HT1080 (cell line): Measurements from ENCODE around the gene LBP. TPM values are rescaled to one million over a fixed set of nuclear protein-coding genes. Genes with fewer than 3 reads are reported as not detected.
"Not testable (repeated sequence)": the region's sequence is repeated elsewhere in the genome, so short reads cannot be mapped to it uniquely, and the experiment has no call there.

Experiments
- DNase-seq: peaks from one replicate; pipeline ENCODE4 v3.0.0-alpha.2; 2015; ENCODE audit warnings: low read depth
- polyA plus RNA-seq, 2 experiments: library from polyadenylated mRNA; depleted of rRNA; stranded (reverse); fragments of >200 nt; gene quantifications; 2 replicates each; pipeline ENCODE4 v1.2.3, GENCODE V29; 2015
- total RNA-seq: library from RNA; depleted of rRNA; stranded (reverse); fragments of >200 nt; shearing (Covaris generic); gene quantifications from 2 replicates; pipeline ENCODE4 v1.2.3, GENCODE V29; 2014; rRNA removed

LBP gene, protein sequence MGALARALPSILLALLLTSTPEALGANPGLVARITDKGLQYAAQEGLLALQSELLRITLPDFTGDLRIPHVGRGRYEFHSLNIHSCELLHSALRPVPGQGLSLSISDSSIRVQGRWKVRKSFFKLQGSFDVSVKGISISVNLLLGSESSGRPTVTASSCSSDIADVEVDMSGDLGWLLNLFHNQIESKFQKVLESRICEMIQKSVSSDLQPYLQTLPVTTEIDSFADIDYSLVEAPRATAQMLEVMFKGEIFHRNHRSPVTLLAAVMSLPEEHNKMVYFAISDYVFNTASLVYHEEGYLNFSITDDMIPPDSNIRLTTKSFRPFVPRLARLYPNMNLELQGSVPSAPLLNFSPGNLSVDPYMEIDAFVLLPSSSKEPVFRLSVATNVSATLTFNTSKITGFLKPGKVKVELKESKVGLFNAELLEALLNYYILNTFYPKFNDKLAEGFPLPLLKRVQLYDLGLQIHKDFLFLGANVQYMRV
- total RNA-seq: not detected in 2 replicates
- polyA plus RNA-seq (2015; cell fraction: cytosol; rRNA removed): 0.05 TPM in 2 replicates
- polyA plus RNA-seq (2015; cell fraction: nucleus; rRNA removed): not detected in 2 replicates

DNA sequence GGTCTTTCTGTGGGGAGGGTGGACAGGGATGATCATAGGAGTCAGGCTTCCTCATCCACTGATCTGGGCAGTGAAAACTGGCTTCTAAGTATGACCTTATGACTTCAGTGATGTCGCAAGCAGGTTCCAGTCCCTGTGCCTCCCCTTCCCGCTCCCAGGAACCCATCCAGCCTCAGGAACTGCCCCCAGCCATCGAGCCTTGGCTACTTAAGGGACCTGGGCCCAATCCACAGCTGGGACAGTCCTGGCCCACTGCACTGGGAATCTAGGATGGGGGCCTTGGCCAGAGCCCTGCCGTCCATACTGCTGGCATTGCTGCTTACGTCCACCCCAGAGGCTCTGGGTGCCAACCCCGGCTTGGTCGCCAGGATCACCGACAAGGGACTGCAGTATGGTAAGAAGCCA is at the start of gene LBP:
LBP (plus strand) TSS at position 236 of the 405 bp plus-strand sequence; CDS start at position 271, 35 bp downstream.
- no peak for DNase-seq

- no peak for DNase-seq
Measured at GRCh38 chr20:38297916-38298674, 48.2 kb upstream of the LBP start.

GRCh38 chr20:38298768-38299288 is 47.5 kb upstream of the LBP start:
- DNase-seq: no peak

DNA sequence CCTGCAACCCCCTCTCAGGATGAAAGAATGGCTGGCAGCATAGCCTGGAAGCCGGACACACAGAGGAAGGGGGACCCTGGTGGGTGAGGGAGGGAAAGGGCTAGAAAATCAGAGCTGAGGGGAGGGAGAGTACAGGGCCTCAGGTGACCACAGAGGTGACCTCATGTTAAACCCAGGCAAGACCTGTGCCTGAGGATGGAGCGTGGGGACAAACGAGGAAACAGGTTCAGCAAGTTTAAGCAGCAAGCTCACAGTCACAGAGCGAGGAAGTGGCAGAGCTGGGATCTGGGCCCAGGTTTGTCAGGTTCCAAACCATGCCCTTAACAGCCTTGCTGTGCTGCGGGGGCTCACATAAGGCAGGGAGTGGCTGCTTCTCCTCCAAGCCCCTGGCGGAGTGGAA is 46.3 kb upstream of the LBP start:
- DNase-seq: no peak

DNA sequence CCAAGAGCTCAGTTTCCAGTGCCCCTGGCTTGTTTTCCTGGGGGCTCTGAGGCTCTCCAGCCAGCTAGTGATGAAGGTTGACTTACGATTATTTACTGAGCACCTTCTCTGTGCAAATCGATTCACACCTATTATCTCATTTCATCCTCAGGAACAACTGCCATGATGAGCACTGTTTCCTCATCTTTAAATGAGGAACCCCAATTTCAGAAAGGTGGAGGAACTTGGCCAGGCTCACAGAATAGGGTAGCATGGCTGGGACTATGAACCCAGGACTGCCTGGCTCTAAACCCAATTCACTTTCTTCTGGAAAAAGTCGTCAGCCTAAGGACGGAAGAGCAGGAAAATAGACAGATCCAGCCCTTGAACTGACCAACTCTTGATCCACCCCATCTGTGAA is 45.8 kb upstream of the LBP start:
- no peak for DNase-seq

DNA sequence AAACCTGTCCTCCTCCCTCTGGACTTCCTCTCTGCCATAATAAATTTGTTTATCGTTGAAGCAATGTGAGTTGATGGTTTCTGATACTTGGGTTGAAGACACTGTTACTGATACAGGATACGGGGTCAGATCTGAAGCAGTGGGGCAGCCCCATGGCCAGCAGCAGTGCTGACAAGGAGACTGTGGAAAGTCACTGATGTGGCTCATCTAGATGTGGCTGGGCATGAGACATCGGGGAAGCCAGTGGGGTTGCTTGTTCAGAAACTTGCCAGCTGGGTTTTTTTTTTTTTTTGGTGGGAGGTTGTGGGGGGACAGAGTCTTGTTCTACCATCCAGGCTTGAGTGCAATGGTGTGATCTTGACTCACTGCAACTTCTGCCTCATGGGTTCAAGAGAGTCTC is 45.0 kb upstream of the LBP start:
- no peak for DNase-seq

GRCh38 chr20:38302786-38303185 is 43.5 kb upstream of the LBP start:
- no peak for DNase-seq

DNA sequence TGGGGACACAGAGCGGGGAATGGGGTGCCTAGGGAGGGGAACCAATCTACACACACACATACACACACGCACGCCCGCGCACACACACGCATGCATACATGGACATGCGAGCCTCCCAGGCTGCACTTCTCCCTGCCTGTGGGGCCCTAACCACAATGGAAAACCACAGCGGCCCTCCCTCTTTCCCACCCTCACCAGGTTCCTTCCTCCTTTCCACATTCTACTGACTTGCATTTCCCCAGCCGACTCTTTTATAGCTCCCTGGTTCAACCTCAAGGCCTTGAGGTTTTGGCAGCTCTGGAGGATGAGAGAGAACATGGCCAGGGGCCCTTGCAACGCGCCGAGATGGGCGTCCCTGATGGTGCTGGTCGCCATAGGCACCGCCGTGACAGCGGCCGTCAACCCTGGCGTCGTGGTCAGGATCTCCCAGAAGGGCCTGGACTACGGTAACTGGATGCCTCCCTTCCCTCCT is 42.3 kb upstream of the LBP start, which contains the start of gene BPI:
BPI (plus strand) TSS at position 249 of the 472 bp plus-strand sequence; CDS start at position 317, 68 bp downstream.
- DNase-seq: peak; percentile 56

- DNase-seq: no peak
Measured at GRCh38 chr20:38304845-38305447, 41.3 kb upstream of the LBP start.

DNA sequence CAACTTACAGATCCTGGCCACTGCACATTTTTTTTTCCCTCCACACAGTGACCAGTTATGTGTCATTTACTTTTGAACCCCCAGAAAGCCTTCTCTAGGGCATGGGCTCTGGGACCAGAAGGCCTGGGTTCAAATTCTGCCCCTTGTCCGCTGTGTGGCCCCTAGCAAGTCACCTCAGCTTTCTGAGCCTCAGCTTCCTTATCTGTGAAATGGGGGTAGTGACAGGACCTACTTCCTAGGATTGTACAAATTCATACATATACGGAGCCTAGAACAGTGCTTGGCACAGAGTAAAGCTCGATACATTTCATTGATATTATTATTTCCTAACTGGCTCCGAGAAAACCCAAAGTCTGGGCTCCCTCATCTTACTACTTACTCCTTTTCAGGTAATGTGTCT is 40.7 kb upstream of the LBP start:
- no peak for DNase-seq

DNA sequence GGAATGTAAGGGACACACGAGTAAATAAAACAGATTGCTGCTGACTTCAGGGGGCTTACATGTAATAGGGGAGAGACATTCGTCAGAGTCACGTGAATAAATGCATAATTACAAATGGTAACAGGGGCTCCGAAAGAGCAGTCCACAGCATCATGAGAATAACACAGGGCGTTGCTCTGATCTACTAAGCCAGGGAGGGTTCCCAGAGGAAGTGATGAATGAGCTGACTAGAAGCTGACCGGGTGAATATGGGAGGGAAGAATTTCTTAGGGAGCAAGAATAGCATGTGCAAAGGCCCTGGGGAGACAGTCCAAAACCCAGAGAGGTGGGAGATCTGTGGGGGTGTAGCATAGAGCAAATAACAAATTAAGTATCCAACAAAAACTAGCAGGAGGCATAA is 39.9 kb upstream of the LBP start:
- no peak for DNase-seq

- peak; percentile 25 for DNase-seq
Measured at GRCh38 chr20:38307371-38308046, 38.8 kb upstream of the LBP start.

GRCh38 chr20:38308047-38308438 is 38.2 kb upstream of the LBP start:
- no peak for DNase-seq

DNA sequence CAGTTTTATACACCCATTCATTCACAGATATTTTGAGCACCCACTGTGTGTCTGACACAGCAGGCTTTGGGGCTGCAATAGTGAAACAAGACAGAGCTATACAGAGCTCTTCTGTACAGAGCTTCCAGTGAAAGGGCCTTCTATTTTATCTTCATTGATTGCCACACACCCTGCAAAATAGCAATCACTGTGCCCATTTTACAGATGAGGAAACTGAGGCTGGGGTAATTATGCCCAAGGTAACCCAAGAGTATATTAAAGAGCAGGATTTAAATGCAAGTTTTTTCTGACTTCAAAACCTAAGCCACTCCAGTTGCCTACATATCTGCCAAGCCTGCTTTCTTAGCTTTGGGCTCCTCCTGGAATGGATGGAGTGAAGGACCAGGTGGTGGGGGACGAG is 37.8 kb upstream of the LBP start:
- no peak for DNase-seq

DNA sequence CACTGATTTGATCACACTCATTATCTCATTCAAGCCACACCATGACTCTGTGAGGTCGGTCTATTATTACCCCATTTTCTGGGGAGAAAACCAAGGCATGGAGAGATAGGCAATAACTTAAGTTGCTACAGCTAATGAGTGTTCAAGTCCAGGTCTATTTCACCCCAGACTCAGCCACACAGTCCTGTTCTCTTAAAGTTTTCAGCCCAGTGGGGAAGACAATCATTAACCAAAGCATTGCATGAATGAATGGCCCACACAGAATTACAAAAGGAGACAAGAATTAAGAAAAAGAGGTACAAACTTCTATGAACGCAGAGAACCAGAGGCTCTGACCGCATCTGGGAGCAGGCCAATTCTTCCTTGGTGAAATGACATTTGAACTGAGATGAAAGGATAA is 35.2 kb upstream of the LBP start:
- no peak for DNase-seq

DNA sequence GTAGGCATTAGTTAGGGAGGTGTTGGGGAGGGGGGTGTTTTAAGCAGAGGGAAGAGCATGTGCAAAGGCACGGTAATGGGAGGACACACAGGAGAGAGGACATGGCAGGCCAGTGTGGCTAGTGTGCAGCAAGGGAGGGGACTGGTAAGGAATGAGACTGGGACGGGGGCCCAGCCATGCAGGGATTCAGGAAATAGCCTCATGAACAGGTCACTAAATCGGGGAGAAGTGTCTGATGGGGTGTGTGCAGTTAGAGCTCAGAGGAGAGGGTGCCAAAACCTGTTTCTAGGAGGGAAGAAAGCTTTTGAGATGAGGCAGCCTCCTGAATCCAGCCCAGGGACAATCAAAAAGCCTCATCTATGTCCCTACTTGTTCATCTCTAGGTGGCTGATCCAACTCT is 34.8 kb upstream of the LBP start:
- no peak for DNase-seq

- no peak for DNase-seq
Measured at GRCh38 chr20:38313676-38314075, 32.6 kb upstream of the LBP start.

DNA sequence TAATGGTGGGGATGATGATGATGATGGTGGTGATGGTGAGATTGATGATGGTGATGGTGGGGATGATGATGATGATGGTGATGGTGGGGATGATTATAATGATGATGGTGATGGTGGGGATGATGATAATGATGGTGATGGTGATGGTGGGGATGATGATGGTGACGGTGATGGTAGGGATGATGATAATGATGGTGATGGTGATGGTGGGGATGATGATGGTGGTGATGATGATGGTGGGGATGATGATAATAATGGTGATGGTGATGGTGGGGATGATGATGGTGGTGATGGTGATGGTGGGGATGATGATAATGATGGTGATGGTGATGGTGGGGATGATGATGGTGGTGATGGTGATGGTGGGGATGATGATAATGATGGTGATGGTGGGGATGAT is 31.9 kb upstream of the LBP start:
- not testable (repeated sequence) for DNase-seq

- DNase-seq: peak; percentile 29
Measured at GRCh38 chr20:38315290-38315966, 30.9 kb upstream of the LBP start.

DNA sequence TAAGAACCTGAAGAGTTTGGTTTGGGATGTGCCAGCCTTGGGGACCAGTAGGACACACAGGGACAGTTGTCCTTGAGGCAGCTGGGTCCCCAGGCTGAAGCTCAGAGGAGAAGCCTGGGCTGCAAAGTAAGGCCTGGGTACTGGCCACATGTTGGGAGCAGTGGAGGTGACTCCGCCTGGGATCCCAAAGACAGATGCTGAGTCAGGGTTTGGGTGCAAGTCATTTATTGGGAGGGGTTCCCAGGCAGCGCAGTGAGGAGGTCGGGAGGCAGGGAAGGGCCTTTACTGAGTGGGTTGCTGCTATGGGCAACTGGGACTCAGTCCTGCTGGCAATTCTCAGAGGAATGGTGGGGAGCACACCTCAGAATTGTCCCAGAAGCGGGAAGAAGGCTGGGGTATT is 29.9 kb upstream of the LBP start:
- DNase-seq: no peak
